Stimulated activated CD4-positive, alpha-beta T cell treated with anti-CD3 and anti-CD28 coated beads, TNF-alpha, amount 100 ng/mL, for 48 hours (primary cell): Measurements from ENCODE around the gene BORCS6.

ENCODE experiments used
- DNase-seq, 3 donors: peaks; one replicate each; pipeline ENCODE4 v3.0.0-alpha.2; 2020; ENCODE audit warnings: low read depth in 3 of 3

BORCS6 gene

DNA sequence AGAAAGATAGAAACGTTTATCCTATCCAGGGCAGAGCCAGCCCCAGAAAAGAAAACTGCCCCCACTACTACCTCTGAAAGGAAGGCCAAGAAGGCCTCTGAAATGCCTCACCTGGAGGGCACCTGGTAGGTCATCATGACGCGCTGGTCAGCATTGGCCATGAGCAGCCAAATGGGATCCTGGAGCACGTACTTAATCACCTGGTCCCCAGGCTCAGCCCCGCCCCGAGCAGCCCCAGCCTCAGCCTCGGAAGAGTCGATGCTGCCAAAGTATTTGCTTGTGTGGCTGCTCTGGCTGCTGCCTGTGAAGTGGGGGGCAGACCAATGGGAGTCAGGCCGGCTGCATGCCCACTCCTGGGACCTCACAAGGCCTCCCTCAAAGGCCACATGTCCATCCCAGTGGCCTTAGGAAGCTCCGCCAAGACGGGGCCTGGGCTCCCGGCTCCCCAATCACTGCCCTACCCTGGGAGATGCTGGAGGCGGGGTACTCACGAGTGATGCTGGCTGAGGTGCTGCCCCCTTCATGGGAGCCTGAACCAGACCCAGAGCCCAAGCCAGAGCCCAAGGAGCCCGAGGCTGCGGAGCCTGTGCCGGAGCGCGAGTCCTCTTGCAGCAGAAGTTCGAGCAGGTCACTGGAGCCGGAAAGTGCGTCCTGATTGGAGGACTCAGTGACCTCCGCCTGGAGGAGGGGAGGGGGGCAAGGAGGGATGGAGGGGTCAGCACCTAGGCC is 47.7 kb downstream of the BORCS6 start:
- DNase-seq: no peak

DNA sequence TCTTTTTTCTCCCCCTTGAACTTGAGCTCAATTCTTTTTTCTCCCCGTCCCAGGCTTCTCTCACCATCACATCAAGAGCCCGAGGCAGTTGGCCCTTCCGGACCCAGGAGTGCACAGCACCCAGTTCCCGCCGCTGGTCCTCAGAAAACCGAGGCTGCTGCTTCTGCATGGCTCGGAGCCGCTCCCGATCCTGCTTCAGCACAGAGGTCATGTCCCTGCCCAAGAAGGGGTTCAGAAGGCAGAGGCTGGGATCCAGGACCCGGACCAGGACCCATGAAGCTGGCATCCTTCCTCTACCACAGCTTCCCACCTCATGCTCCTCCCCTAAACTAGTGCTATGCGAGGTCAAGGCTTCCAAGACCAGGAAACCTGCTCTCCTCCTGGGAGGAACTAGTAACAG is 48.2 kb downstream of the BORCS6 start:
- DNase-seq: no peak

DNA sequence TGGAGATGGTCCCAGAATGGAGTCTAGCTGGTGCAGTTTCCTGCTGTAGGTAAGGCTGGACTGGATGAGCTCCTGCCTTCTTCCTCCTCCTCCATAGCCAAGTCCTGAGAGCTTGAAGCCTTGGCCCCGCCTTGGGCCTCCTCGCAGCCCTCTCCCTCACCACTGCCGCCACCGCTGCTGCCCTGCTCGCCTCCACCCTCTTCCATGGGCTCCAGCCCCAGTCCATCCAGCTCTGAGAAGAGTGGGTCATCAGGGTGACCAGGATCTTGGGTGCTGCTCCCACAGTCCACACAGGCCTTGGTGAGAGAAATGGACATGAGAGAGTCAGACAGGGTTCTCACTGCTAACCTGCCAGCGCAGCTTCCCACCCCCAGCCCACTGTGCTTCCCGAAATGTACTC is 48.9 kb downstream of the BORCS6 start:
- DNase-seq: no peak

DNA sequence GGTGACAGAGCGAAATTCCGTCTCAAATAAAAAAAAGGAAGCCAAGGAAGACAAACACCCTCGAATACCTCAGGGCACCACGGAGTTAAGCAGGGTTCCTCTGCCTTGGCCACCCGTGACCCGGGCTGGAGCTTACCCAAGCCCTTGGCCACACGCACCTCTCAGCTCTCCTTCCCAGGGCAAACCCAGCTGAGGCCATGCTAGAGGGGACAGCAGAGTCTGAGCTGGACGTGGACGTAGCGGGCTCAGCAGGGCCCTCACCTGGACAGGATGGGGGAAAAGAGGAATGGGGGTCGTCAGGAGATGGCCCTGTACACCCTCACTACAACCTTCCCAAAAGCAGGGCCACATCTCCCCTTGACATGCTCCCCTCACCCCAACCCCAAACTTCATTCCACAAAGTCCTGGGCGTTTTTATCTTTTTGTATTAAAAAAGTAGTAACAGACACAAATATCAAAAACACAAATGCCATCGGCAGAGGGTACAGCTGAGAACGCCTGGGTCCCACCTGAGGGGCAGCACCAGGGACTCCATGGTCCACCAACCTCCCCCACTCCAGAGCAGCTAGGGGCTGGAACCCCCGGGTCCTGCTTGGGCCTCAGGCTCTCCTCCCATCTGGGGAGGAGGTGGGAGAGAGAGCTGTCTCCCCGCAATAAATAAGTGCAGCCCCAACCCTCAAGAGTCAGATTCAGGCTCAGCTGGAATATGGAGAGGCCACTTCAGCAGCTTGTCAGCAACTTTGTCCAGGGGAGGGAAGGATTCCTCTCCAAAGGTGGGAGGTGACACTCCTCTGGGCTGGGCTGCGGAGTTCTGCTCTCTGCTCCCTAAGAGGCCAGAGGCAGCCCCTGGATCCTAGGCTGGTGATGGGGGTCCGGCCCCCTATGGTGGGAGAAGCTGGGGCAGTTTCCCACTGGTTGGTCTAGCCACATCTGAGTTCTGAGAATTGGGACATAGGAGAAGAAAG is 49.6 kb downstream of the BORCS6 start:
- no peak for DNase-seq

- DNase-seq: peak; percentile 90 to 97 (median 97)
Observed at GRCh38 chr17:8138672-8139371, 51.2 kb downstream of the BORCS6 start.

- no peak for DNase-seq
Observed at GRCh38 chr17:8138374-8138671, 51.7 kb downstream of the BORCS6 start.
